GM21381 (cell line): ENCODE data around the gene CRELD2.

Experiments
- ATAC-seq: cut with Tn5 transposase; IDR thresholded peaks from one replicate; pipeline ENCODE4 v1.9.1; 2021; ENCODE audit warnings: mild to moderate bottlenecking, moderate library complexity; ENCODE audit not compliant: unreplicated experiment

The CRELD2 gene

DNA sequence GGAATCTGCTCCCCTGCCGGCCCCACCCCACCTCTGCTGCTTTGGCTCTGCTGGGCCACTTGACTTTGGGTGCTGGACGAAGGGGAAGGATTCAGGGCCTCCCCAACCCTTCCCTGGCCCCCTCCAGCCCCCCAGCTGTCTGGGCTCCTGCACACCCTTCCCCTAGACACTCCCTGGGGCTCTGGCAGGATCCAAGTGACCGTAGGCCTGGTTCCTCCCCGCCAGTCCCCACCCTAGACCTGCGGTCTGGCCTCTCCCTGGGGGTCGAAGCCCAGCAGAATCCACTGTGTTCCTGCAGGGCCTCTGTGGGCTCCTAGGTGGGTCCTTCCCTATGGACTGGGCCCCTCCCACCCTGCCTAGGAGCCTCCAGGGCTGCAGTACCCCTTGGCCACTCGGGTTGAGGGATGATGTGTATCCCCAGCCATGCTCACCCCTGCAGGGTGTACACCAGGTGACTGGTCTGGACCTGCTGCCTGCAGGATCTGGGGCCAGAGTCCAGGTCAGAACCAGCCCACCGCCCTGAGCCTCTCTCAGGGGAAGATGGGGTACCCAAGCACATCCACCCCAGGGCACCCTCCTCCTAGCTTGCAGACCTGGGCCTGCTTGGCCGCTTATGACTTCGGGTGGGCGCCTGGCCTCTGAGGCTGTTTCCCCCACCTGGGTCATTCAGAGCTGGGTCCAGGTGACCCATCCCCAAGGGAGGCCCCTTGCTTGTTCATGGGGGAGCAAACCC lies 47.8 kb downstream of the CRELD2 start:
- no peak for ATAC-seq

DNA sequence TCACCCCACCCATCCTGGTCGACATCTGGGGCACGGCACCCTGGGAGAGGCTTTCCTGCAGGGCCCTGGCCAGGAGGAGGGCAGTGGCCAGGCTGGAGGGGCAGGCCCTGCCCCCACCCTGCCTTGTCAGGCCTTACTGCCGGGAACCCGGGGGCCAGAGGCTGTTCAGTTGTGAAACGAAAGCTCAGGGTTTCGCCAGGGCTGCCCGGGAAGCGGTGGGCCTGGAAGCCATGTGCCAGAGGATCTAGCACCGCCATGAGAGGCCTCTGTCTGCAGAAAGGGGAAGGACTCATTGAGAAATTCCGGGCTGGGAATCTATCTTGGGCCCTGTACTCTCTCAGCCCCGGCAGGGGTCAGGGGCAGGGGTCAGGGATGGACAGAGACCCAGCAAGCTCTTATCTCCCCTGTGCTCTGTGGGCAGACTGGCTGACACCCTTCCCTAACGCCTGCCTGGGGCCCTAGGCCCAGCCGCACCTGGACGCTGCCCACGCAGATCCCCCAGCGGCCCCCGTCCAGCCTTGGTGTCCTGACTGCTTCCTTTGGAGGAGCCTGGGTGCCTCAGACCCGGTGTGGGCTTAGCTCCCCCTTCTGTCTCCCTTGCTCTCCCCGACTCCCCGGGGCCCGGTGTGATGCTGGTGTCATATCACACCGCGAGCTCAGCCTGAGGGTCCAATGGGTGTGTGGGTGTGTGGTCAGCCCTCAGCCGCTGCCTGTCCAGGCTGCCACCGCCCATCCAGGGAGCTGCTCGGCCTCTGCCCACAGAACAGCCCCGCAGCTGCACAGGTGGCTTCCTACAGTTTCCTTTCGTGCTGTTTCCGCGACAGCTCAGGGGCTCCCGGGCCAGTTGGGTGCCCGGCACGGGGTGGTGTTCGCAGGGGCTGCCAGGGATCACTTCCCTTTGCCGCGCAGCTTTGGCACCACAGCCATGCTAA lies 48.6 kb downstream of the CRELD2 start:
- no peak for ATAC-seq

DNA sequence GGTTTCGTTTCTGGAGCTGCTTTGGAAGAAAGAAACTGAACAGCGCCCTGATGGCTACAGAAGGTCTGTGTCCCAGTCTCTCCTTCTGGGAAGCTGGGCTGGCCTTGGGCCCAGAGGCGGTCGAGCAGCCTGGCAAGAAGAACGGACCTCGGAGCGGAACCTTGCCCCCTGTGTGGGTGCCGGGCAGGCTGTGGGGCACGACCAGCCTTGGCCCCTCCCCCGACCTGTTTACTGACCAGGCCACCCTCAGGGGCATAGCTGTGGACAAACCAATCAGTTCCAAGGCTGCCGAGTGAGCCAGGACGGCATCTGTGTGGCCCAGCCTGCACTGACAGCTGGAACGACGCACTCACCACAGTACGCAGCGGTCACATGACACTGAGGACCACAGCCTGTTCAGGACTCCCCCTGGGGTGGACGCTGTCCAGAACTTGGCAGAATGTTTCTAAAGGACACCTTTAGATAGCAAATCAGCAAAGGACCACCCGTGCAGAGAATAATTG lies 49.3 kb downstream of the CRELD2 start:
- no peak for ATAC-seq

GRCh38 chr22:49968313-49968830 lies 49.9 kb downstream of the CRELD2 start:
- no peak for ATAC-seq

DNA sequence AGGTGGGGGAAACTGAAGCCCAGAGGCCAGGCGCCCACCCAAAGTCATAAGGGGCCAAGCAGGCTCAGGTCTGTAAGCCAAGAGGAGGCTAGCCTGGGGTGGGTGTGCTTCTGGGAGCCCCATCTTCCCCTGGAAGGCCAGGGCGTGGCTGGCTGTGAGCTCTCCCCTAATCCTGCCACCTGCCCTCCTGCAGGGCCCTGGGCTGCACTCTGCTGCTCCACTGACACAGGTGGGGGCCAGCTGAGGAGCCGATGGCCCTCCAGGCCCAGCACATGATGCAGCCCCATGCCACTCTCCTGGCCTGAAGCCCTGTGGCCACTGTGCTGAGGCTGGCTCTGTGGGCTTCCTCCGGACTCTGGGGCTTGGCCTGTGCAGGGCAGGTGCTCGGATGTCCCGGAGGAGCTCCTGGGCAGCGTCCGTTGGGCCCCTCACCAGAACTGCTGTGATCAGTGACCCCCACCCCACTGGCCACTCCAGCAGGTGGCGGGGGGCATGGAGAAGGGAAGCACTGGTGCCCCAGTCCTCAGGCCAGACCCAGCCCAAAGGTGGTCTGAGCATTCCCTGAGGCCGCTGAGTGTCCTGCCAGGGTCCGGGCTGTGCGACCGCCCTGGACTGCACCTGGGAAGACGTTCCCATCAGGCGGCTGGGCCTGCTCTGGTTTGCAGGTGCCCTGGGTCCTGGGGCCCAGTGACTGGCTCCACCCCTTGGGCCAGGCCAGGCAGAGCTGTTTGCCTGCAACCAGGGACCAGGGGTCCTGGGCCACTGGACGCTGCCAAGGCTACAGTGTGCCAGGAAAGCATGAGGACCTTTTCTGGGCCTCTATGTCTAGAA lies 50.6 kb downstream of the CRELD2 start:
- no peak for ATAC-seq

- peak; percentile 1 for ATAC-seq
Observed at GRCh38 chr22:49969751-49970527, 51.5 kb downstream of the CRELD2 start.

- ATAC-seq: peak; percentile 59
Observed at GRCh38 chr22:49970528-49971231, 52.2 kb downstream of the CRELD2 start.

- peak; percentile 31 for ATAC-seq
Observed at GRCh38 chr22:49971232-49972162, 53.1 kb downstream of the CRELD2 start.

GRCh38 chr22:49972163-49973017 lies 54.0 kb downstream of the CRELD2 start:
- no peak for ATAC-seq

- ATAC-seq: no peak
Observed at GRCh38 chr22:49973018-49973961, 54.9 kb downstream of the CRELD2 start.

DNA sequence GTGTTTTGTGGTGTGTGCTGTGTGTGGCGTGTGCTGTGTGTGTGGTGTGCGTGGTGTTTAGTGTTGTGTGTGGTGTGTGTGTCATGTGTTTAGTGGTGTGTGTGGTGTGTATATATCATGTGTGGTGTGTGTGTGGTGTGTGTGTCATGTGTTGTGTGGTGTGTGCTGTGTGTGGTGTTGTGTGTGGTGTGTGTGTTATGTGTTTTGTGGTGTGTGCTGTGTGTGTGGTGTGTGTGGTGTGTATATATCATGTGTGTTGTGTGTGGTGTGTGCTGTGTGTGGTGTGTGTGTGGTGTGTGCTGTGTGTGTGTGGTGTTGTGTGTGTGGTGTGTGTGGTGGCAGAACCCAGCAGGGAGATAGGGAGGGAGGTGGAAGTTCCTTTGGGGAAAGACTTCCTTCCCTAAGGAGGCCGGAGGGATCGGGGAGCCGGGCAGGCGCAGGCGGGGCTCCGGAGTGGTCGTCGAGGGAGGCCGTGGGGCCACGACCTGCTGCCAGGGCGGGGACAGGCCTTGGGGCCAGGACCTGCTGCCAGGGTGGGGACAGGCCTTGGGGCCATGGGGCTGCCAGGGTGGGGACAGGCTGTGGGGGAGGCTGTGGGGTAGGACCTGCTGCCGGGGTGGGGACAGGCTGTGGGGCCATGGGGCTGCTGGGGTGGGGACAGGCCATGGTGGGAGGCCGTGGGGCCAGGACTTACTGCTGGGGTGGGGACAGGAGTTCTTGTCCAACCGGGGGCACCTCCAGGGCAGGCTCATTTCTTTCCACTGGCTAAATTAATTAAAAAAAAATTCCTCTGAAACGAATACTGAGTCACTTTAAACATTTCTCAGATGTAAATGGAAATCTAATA lies 57.3 kb downstream of the CRELD2 start:
- ATAC-seq: no peak

- no peak for ATAC-seq
Observed at GRCh38 chr22:49976439-49977175, 58.2 kb downstream of the CRELD2 start.
